Activated T-cell treated with anti-CD3 and anti-CD28 coated beads for 4 hours (primary cell): Measurements from ENCODE around the gene EXOC4.
"Not testable (repeated sequence)": the region's sequence is repeated elsewhere in the genome, so short reads cannot be mapped to it uniquely, and the experiment has no call there.

Experiments used
- DNase-seq: peaks from one replicate; pipeline ENCODE4 v3.0.0-alpha.2; 2020

Gene EXOC4

DNA sequence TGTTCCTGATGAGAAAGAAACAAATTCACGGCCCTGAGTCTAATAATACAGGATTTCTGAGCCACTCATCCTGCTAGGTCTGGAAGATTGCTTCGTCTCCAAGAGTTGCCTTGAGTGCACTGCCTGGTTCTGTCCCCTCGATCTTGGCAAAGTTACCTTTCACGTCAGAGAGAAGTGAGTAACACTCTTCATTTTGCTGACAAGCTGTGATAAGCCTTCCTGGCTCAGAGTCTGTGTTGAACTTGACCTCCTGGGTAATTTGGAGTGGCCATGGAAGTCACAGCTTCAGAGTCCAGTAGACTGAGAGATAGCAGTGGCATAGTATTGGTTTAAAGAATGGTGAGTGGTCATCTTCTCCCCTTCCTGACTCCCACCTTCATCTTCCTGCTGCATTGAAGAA is 809.6 kb downstream of the EXOC4 start:
- no peak for DNase-seq

DNA sequence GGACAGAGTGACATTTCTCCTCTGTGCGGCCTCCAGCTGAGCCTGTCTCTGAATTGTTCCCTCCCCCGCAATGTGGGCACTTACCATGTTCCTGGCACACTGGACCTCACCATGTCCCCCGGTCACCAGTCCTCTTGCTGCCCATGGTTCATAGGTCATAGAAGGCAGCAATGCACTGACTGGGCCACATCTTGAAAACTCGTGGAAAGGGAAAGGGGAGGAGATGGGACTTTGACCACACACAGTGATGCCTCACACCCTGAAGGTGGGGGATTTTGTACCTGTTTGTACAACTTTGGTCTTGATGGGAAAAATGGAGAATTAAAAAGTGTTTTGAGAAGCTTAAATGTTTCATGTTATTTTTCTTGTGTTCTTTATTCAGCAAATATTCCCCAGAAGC is 812.5 kb downstream of the EXOC4 start:
- no peak for DNase-seq

- no peak for DNase-seq
Observed at GRCh38 chr7:134067164-134067563, 814.3 kb downstream of the EXOC4 start.

- no peak for DNase-seq
Observed at GRCh38 chr7:134068670-134069069, 815.8 kb downstream of the EXOC4 start.

DNA sequence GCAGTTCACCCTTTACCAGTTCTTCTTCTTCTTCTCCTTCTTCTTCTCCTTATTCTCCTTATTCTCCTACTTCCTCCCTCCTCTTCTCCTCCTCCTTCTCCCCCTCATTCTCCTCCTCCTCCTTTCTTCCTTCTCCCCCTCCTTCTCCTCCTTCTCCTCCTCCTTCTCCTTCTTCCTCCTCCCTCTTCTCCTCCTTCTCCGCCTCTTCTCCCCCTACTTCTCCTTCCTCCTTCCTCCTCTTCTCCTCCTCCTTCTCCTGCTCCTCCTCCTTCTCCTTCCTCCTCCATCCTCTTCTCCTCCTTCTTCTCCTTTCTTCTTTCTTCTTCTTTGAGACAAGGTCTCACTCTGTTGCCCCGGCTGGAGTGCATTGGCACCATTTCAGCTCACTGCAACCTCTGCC is 816.3 kb downstream of the EXOC4 start:
- DNase-seq, result no peak

DNA sequence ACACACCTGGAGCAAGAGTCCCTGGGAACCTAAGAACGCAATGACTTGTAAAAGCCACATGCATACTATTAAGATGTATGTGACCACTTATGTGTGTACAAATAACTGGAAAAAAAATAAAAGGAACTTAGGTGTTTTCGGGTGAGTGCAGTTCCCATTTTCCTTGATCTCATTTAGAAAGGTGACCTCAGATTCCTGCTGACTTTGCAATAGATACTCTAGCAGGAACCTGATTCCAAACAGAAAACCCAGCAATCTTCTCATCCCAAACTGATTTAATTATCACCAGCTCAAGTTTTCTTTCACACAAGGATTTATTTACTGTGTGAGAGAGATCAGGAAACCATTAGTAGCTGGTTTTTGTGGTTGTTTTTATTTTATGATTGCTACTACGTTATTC is 817.8 kb downstream of the EXOC4 start:
- DNase-seq, result no peak

GRCh38 chr7:134071355-134072331 is 818.8 kb downstream of the EXOC4 start:
- no peak for DNase-seq

DNA sequence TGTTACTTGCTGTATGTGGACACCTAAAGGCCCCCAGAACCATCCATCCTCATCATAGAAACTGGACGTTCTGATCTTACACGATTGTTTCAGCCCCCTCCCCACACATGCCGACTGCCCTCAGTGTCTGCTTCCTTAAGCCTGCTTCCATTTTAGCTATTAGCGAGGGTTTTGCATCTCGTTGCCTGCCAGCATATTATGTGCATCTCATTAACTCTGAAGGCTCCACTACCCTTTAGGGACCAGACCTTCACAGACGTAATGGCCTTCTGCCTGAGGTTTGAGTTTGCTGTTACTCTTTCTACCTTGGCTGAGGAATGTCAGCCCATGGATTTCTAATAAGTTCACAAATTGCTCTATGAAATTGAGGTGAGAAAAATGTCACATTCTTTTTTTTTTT is 820.4 kb downstream of the EXOC4 start:
- DNase-seq, result no peak

DNA sequence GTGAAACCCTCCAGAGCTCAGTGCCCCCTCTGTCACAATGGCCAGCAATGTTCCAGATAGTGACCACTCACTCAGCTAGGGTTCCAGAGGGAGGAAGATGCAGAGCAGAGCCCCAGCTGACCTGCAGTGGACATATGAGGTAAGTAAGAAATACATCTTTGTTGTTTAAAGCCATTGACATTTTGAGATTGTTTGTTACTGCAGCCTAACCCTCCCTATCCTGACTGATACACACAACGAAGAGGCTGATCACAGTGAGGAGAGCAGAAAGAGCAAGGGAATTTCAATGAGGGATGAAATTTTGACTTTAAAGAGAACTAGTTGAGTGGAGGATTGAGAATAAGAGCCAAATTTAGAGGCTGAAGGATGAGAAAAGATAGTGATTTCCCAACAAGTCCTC is 822.9 kb downstream of the EXOC4 start:
- DNase-seq, result no peak

GRCh38 chr7:134077560-134077959 is 824.7 kb downstream of the EXOC4 start:
- DNase-seq, result not testable (repeated sequence)

GRCh38 chr7:134078991-134079390 is 826.1 kb downstream of the EXOC4 start:
- no peak for DNase-seq

DNA sequence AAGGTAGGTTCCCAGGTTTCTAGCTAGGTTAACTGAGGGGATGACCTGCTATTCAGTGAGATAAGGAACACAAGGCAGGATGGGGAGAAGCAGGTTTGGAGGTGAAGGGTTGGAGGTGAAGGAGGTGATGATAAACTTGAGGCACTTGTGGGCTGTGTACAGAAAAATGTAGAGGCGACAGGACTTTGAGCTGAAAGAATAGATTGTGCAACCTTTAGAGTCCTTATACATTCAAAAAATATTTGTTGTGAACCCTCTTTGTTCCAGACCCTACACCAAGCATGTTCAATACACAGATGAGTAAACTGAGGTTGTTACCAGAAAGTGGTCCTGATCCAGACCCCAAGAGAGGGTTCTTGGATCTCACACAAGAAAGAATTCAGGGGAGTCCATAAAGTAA is 828.8 kb downstream of the EXOC4 start:
- no peak for DNase-seq

DNA sequence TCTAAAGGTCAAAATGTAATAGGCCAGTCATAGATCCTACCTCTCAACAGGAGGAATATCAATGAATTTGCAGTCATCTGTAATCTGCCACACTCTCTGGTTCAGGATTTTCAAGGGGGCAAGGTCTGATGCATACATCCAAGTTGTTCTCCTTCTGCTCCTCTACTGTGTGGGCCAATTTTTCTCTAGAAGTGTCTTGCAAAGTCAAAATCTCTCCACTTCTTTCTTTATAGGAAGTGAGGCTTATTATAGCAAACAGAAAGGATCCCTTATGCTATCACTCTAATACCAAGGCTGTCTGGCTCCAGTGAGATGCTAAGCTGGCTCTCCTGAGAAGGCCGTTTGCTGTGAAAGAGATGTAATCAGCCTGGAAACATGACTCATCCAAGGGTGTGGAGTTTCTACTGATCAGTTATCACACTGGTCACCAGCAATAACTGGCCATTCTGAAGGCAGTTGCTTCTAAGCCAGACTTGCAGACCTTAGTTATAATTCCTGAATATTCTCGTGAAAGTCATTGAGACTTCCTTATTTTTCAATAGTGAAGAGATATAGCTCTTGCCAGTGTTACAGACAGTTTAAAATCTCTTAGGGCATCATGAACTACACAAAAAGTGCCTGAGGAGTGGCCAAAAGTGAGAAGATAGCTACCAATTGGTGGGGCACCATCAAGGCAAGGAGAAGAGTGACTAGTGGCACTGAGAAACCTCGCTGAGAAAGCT is 831.0 kb downstream of the EXOC4 start:
- no peak for DNase-seq

- DNase-seq, result no peak
Observed at GRCh38 chr7:134084488-134085144, 831.7 kb downstream of the EXOC4 start.

GRCh38 chr7:134085311-134085710 is 832.4 kb downstream of the EXOC4 start:
- DNase-seq, result no peak

DNA sequence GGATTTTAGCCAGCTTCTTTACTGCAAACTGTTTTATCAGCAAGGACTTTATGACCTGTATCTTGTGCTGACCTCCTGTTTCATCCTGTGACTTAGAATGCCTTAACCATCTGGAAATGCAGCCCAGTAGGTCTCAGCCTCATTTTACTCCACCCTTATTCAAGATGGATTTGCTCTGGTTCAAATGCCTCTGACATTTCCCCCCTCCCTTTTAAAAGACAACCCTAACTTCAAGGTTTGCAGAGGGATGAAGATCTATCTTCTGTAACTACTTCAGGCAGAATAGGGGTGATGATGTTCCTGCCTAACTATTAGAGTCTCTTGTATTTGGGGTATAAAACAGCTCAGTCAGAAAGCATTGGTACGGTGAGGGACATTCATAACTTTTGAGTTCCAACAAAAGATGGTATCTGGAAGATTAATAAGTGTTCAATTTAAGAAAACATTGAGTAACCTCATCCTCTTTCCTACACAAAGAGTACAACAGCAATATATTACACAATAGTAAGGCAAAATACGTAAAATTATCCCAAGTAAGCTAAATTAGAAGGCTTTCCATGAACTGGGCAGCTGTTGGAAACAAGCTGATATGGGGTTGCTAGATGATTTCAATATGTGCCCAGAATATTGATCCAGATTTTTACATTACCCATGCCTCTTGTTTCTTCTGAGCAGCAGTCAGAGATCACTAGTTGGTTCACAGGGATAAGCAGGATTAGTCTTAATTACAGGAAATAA is 834.3 kb downstream of the EXOC4 start:
- DNase-seq, result no peak

DNA sequence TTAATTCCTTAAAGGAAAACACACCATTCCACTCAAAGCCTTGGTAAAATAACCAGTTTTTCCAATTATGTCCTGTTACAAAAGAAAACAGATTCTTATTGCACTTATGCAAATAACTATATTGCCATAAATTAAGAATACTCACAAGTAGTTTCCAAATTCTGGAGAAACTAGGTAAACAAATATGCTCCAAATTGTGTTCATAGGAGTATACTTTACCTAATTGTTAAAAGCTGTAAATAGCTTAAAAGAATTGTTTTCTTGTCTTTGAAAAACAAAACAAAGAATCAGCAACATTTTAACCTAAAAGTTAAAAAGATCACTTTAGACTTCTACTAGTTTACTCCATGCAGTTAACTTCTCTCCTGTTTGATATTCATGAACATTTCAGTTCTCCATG is 835.3 kb downstream of the EXOC4 start:
- no peak for DNase-seq

GRCh38 chr7:134089446-134089845 is 836.6 kb downstream of the EXOC4 start:
- DNase-seq, result no peak

DNA sequence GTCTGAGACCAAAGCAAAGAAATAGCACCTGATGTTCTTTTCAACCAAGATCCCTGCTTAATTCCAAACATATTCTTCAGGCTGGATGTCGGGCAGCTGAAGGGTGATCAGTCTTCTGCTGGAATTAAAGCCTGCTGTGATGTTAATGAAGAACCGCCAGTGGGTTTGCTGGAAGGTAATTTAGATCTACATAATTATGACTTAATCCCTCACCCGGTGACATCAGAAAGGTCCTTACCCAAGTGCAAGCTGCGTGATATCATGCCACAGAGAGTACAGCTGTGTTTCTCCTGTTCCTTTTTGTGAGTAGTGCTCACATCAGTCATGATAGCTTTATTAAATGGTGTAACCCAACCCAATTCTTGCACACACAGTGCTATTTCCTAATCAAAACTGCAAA is 845.2 kb downstream of the EXOC4 start:
- no peak for DNase-seq

- DNase-seq, result no peak
Observed at GRCh38 chr7:134101716-134102115, 848.8 kb downstream of the EXOC4 start.

DNA sequence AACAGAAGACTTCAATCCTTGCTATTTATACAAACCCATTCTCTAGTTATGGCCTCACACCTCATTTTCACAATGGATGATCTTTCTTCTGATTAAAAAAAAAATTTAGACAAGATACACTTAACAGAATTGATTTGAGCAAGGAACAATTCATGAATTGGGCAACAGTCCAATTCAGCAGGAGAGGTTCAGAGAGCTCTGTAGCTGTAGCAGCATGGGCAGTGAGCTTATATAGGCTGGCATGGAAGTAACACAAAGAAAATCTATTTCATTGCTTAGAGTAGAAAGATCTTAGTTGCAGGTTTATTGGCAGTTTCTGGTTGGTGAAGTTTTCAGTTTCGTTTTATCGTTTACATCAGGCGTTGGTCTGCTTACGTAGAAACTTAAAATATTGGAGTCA is 851.3 kb downstream of the EXOC4 start:
- DNase-seq, result no peak

- no peak for DNase-seq
Observed at GRCh38 chr7:134105841-134106240, 853.0 kb downstream of the EXOC4 start.

- DNase-seq, result no peak
Observed at GRCh38 chr7:134108802-134109201, 855.9 kb downstream of the EXOC4 start.
